ENCODE measurements around the gene ROBO2.

DNA sequence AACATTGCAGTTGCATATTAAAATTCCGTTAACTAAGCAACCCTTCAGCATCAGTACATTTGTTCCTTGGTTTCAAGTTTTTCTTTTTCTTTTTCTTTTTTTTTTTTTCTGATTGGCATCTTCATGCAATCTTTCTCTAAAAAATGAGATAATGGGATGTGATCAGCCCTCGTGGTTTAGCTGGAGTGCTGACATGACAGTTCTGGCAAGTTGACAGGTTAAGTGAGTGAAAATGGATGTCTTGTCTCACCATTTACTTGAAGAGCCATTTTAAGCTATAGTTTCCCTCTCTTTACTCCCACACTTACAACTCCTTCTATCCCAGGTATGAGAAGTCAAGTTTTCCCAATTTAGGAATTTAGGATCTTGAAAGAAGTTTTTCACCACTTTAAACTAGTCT is 495.2 kb downstream of the ROBO2 start:
- TF ChIP-seq CTCF (IDR thresholded peaks at IDR 0.05), result no peak
- no peak for TF ChIP-seq EP300 (IDR thresholded peaks at IDR 0.05; ENCODE audit: low read depth)
- TF ChIP-seq POLR2A (IDR thresholded peaks at IDR 0.05), result no peak
- TF ChIP-seq POLR2AphosphoS5 (IDR thresholded peaks at IDR 0.05), result no peak
